ENCODE measurements around the gene IFIT2.
"Not testable (repeated sequence)": the region's sequence is repeated elsewhere in the genome, so short reads cannot be mapped to it uniquely, and the experiment has no call there.

Gene IFIT2

DNA sequence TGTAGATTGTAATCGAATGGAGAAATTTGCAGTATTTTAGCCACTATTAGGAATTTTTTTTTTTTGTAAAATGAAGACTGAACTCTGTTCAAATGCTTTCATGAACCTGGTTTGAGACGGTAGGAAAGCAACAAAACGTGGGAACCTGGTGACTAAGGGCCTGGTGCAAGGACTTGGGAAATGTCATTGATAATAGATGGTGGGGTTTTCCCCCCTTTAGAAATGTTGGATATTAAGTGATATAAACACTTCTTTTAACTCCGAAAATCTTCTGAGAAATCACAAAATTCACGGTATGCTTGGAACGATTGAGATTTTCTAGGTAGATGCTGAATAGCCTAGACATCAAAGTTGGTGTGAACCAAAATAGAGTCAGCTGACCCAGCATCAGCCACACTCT lies 6.4 kb downstream of the IFIT2 start:
- TF ChIP-seq, protein P1, sequence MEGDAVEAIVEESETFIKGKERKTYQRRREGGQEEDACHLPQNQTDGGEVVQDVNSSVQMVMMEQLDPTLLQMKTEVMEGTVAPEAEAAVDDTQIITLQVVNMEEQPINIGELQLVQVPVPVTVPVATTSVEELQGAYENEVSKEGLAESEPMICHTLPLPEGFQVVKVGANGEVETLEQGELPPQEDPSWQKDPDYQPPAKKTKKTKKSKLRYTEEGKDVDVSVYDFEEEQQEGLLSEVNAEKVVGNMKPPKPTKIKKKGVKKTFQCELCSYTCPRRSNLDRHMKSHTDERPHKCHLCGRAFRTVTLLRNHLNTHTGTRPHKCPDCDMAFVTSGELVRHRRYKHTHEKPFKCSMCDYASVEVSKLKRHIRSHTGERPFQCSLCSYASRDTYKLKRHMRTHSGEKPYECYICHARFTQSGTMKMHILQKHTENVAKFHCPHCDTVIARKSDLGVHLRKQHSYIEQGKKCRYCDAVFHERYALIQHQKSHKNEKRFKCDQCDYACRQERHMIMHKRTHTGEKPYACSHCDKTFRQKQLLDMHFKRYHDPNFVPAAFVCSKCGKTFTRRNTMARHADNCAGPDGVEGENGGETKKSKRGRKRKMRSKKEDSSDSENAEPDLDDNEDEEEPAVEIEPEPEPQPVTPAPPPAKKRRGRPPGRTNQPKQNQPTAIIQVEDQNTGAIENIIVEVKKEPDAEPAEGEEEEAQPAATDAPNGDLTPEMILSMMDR (IDR thresholded peaks at IDR 0.05; ENCODE audit: insufficient read depth, low read length, missing control alignments): no peak
- POLR2A ChIA-PET: no interaction called here
- H3K4me3 ChIP-seq (ENCODE audit: low read depth, low read length): no peak overlapping the region
- no peak for DNase-seq (ENCODE audit: low read depth, low spot score)
- CTCF ChIA-PET: no interaction called here

DNA sequence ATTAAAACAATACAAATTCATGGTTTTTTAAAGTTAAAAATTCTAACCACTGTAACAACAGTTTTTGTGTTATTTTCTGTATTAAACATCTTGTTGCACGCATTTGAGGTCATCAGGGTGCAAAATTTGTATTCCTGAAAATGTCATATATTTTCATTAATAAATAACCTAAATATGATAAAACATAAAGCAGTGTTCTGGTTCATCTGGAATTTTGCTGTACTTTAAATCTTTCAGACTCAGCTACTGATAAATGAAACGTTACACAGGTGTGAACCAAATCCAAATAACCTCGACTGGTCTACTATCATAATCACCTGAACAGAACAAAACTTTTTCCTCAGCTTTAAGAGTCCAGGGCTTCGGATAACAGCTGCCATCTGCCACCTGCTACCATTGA lies 6.9 kb downstream of the IFIT2 start:
- TF ChIP-seq, protein P1 (IDR thresholded peaks at IDR 0.05; ENCODE audit: insufficient read depth, low read length, missing control alignments): no peak
- CTCF ChIA-PET: no interaction called here
- no peak for DNase-seq (ENCODE audit: low read depth, low spot score)
- no peak overlapping the region for H3K4me3 ChIP-seq (ENCODE audit: low read depth, low read length)
- POLR2A ChIA-PET: no interaction called here

GRCh38 chr10:89309156-89310055 lies 7.6 kb downstream of the IFIT2 start:
- POLR2A ChIA-PET: no interaction called here
- TF ChIP-seq, protein P1 (IDR thresholded peaks at IDR 0.05; ENCODE audit: insufficient read depth, low read length, missing control alignments): no peak
- no peak overlapping the region for H3K4me3 ChIP-seq (ENCODE audit: low read depth, low read length)
- CTCF ChIA-PET: interaction anchor here (0.8 kb wide), 1 partner anchor 14 kb away, joined by 5 read pairs; no protein-coding TSS in a partner anchor
- no peak for DNase-seq (ENCODE audit: low read depth, low spot score)

DNA sequence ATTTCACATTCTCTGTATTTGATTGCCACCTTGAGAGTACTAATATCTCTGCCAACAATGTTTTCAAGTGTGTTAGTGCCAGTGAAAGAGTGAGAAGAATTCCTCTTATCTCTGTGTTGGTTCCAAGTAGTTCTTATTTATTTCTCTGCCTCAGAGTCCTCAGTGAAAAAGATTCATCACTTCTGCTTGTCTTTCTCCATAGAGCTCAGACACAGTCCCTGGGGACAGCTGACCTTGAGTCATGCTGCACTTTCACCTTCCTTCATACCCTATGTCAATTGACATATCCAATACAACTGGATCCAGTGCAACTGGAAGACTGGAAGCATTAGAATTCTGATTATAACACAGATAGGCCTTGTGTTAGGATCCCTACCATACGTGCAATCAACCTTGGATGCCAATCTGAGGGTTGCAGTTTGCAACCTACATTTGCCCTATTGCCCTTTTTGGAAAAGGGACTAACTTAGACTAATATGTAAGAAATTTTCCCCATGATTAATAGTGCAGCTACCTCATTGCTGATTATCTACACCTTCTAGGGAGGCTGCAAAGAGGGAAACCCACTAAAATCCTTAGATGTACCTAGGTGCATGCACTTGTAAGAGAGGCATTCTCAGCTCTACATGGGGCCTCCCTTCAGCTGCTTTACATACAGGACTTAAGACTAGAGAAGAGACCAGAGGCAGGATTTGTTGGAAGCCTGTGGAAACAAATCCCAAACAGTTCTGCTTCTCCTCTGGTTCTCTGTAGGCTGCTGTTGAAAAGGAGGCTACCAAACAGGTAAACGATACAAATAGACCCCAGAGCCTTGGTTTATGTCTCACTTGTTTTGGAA lies 8.4 kb downstream of the IFIT2 start:
- DNase-seq (ENCODE audit: low read depth, low spot score): no peak
- H3K4me3 ChIP-seq (ENCODE audit: low read depth, low read length): no peak overlapping the region
- CTCF ChIA-PET: interaction anchor here (0.8 kb wide), 1 partner anchor 13 kb away, joined by 5 read pairs; no protein-coding TSS in a partner anchor
- POLR2A ChIA-PET: no interaction called here
- TF ChIP-seq, protein P1 (IDR thresholded peaks at IDR 0.05; ENCODE audit: insufficient read depth, low read length, missing control alignments): no peak

DNA sequence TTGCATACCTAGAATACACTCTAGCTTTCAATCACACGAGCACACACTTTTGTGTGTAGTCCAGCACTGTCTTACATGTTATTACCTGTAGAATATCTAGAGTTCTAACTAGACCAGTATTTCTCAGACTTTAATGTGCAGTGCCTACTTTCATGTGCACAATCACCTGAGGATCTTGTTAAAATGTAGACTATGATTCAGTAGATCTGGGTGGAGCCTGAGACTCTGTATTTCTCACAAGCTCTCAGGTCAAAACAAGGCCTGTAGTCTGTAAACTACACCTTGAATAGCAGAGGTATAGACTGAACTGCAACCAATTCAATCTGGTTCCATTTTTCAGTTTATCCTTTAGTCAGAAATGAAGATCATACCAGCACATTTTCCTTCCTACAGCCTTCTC lies 11.1 kb downstream of the IFIT2 start:
- H3K4me3 ChIP-seq (ENCODE audit: low read depth, low read length): no peak overlapping the region
- TF ChIP-seq, protein P1 (IDR thresholded peaks at IDR 0.05; ENCODE audit: insufficient read depth, low read length, missing control alignments): no peak
- ChIA-PET CTCF (interaction anchor here (1.0 to 1.9 kb wide), 2 partner anchors 15 to 56 kb away, joined by 3 to 5 read pairs; partner anchors contain the start of gene IFIT3), POLR2A (no interaction called here)
- DNase-seq (ENCODE audit: low read depth, low spot score): no peak

DNA sequence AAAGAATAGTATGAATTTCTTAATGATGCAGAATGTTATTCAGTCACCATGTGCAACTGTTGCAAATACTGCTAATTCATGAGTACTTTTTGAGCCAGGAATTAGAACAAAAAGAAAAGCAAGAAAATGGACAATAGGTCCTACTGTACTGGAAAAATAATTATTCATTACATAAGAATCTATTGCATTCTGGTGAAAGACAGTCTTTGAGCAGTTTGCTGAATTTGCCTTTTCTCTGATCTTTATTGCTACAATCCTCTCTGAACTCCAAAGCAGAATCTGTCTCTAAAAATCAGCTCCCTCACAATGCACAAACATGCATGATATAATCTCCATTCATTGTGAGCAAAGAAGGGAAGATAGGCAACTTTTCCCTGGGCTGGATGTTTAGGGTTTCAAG lies 12.8 kb downstream of the IFIT2 start:
- ChIA-PET CTCF (no interaction called here), POLR2A (no interaction called here)
- DNase-seq (ENCODE audit: low read depth, low spot score): no peak
- H3K4me3 ChIP-seq (ENCODE audit: low read depth, low read length): no peak overlapping the region
- TF ChIP-seq, protein P1 (IDR thresholded peaks at IDR 0.05; ENCODE audit: insufficient read depth, low read length, missing control alignments): no peak

- POLR2A ChIA-PET; H3K4me3 ChIP-seq (ENCODE audit: low read depth, low read length); DNase-seq (ENCODE audit: low read depth, low spot score); CTCF ChIA-PET: not testable (repeated sequence)
Observed at GRCh38 chr10:89318047-89318446, 16.2 kb downstream of the IFIT2 start.

- CTCF ChIA-PET; H3K4me3 ChIP-seq (ENCODE audit: low read depth, low read length); POLR2A ChIA-PET; DNase-seq (ENCODE audit: low read depth, low spot score): not testable (repeated sequence)
Observed at GRCh38 chr10:89325081-89325480, 23.2 kb downstream of the IFIT2 start.

- DNase-seq (ENCODE audit: low read depth, low spot score); POLR2A ChIA-PET; CTCF ChIA-PET; H3K4me3 ChIP-seq (ENCODE audit: low read depth, low read length): not testable (repeated sequence)
Observed at GRCh38 chr10:89325856-89326255, 24.0 kb downstream of the IFIT2 start.
